Hindlimb muscle (tissue), 1 donor: Measurements from ENCODE around the gene ARHGAP21. TPM values are rescaled to one million over a fixed set of nuclear protein-coding genes. Genes with fewer than 3 reads are reported as not detected.
"Not testable (repeated sequence)": the region's sequence is repeated elsewhere in the genome, so short reads cannot be mapped to it uniquely, and the experiment has no call there.

Source experiments
- DNase-seq: peaks from one replicate; pipeline ENCODE4 v3.0.0-alpha.2; 2013
- polyA plus RNA-seq: library from polyadenylated mRNA; unstranded; fragments of 120-200 nt; gene quantifications from one replicate; pipeline ENCODE4 v1.2.1, GENCODE V29; 2013; ENCODE audit not compliant: insufficient read length

ARHGAP21 gene
- polyA plus RNA-seq, 1 donor, result 60.5 TPM

DNA sequence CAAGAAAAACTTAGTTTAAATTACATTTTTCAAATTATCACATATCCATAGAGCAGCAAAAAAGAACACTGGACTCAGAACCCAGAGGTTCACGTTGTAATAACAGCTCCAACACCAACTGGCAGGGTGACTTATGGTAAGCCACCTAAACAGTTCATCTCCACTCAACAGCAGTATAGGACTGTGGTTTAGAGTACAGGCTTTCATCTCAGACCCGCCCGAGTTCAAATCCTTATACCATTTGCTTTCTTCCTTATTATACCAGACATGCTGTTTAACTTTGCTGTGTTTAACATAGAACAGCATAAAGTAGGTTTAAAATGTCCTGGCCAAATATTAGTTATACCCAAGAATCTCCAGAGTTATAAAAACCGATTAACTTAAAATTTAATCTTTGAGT is 97.9 kb downstream of the ARHGAP21 start:
- DNase-seq, result no peak

GRCh38 chr10:24623383-24623782 is 100.3 kb downstream of the ARHGAP21 start:
- no peak for DNase-seq

DNA sequence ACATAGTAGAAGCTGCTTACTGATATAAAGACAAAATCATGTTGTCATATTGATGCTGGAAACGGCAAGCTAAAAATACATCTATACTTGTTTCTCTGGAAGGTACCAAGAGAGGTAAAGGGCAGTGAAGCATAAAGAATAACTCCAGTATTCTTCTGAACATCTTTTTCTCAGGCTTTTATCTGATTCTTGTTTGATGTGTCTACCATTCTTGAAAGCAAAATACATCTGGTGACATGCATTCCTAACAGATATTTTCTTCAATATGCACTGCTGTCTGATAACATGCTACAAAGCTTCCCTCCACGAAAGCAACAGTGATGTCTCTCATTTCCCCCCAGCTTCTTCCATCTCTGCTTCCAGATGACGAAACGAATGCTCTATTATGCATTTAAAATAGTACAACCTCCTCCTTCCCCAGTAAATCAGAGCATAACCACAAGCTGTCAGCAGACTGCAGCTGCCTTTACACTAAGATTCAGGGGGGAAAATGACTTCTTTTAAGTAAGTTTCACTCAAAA is 100.8 kb downstream of the ARHGAP21 start:
- DNase-seq, result no peak

DNA sequence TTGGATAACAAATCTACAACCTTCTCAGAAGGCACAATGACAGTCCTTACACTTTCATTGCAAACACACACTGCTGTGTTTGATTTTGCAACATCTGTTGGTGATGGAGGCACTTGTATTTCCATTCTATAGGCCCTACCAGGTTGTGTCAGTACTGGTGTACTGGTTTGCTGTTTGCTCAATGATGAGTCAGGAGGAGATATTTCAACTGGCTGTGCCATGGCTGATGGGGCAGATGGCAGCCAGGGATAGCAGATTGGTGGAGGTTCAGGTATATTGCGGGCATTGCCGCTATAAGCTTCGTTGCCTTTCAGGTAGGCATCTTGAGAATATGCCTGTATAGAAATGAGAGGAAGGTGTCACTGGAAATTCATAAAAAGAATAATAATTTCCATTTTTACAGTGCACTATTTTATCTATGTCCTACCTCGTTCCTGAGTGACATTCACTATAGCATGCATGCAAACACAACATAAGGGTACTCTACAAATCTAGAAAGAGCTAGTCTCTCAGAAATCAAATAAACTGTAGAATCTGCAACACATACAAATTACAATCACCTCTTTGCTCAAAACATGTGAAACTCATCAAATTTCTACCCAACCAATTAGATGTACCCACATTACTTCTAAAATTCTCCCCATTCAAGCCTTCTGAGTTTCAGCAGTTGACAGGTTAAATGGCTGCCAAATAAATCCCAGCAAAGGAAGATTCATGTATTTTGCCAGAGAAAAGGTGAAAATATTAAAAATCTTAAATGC is 102.5 kb downstream of the ARHGAP21 start:
- not testable (repeated sequence) for DNase-seq

DNA sequence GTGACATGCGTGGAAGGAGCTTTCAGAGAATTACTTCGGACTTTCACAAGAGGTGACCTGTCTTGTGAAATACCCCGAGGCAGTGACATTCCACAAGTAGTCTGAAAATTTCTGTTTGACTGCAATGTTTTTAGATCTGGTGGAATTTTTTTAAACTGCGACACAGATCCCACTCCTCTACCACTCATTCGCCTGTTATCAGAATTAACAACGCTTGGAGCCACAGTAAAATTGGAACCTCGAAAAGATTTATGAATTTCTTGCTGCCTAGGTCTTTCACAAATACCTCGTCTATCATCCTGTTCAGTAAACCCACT is 103.7 kb downstream of the ARHGAP21 start:
- not testable (repeated sequence) for DNase-seq

- DNase-seq, result not testable (repeated sequence)
Measured at GRCh38 chr10:24619291-24619993, 104.2 kb downstream of the ARHGAP21 start.

- DNase-seq, result no peak
Measured at GRCh38 chr10:24618401-24618800, 105.3 kb downstream of the ARHGAP21 start.

DNA sequence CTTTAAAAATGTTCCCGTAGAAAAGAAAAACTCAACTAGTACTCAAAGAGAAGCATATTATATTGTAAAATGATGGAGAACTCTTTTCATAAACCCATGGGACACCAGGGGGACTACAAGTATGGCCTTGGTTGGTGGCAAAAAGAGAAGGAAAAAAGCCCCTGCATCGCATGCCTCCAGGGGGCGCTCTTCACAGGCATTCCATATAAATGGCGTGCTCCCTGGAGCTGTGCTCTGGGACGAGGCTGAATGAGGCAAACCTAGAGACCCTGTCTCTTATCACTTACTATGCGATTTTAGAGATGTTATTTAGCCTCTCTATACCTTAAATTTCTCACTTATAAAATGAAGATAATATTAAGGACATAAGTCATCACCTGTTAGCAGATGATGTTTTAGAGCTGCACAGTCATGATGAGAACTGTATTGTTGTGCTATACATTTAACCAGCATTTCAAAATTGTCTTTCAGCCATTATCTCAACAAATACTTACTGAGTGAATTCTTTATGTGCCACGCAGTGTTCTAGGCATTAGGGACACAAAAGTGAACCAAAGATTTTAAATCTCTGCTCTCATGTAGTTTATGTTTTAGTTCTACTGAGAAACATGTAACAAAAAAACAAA is 105.8 kb downstream of the ARHGAP21 start:
- DNase-seq, result no peak

- DNase-seq, result no peak
Measured at GRCh38 chr10:24616536-24616935, 107.2 kb downstream of the ARHGAP21 start.

- DNase-seq, result no peak
Measured at GRCh38 chr10:24606021-24606420, 117.7 kb downstream of the ARHGAP21 start.

GRCh38 chr10:24605141-24605540 is 118.5 kb downstream of the ARHGAP21 start:
- DNase-seq, result no peak

GRCh38 chr10:24603333-24603732 is 120.4 kb downstream of the ARHGAP21 start:
- DNase-seq, result no peak

- no peak for DNase-seq
Measured at GRCh38 chr10:24597961-24598360, 125.7 kb downstream of the ARHGAP21 start.

- DNase-seq, result no peak
Measured at GRCh38 chr10:24597426-24597825, 126.3 kb downstream of the ARHGAP21 start.

- DNase-seq, result no peak
Measured at GRCh38 chr10:24596217-24596930, 127.3 kb downstream of the ARHGAP21 start.

DNA sequence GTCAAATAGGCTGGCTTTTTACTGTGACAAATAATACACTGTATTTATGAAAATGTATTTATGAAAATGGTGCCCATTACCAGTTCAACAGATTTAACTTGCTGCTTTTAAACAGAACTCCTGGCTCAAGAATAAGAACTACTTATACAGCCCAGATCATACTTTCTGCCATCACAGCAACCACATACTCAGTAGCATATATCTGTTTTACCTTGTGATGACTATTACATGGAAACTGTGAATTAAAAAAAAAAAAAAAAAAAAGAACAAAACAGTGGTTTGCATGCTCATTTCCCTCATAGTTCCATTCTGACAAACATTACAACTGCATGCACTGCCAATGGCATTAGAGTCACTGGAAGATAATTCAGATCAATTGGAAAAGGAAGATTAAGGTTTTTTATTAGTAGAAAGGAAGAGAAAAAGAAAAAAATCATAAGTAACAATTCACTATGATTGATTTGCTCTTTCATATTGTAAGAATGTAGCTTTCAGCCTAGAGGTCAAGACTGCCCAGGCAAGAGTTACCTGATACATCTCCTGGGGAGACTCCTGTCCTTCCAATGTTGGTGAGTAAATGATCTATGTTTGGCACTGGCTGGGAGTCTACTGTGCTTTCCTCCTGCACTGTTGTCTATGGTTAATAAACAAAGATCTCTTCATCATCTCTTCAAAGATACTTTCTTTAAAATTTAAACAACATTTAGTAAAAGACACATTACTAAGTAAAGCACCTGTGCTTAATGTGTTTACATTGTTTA is 132.8 kb downstream of the ARHGAP21 start:
- no peak for DNase-seq

DNA sequence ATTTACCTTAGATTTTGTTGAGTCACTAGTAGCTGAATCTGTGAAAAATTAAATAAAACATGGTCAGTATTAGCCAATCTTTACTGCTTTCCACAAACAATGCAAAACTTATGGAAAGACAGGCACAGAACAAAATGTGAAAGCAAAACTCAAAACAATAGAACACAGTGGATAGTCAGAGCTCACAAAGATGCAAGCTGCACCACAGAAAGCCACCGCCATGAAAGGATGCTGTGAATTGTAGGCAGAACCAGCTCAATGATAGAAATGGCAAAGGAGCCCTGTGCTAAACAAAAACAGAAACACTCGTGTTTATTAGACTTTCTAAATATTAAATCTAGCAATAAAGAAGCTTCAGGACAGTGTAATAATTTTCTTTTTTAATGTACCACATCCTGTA is 134.4 kb downstream of the ARHGAP21 start:
- no peak for DNase-seq

DNA sequence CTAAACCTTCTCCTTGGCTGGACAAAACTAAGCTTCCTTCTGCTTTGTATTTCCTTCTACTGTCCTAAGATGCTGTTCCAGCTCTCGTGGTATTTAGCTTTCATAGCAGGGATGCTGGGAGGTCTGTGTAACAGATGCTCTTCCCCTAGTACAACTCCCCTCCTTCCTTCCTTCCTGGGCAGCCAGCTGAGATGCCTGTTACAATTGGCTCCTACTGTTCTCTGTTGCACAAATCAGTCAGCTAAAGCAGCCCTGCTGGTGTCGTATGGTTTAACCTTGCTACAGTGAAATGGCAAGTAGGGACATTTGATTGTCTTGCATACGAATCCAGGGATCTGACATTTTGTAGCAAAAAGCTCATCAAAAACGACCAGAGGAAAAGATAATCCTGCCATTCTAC is 143.8 kb downstream of the ARHGAP21 start:
- DNase-seq, result no peak

- DNase-seq, result no peak
Measured at GRCh38 chr10:24579448-24579847, 144.2 kb downstream of the ARHGAP21 start.

- no peak for DNase-seq
Measured at GRCh38 chr10:24575481-24576002, 148.1 kb downstream of the ARHGAP21 start.

DNA sequence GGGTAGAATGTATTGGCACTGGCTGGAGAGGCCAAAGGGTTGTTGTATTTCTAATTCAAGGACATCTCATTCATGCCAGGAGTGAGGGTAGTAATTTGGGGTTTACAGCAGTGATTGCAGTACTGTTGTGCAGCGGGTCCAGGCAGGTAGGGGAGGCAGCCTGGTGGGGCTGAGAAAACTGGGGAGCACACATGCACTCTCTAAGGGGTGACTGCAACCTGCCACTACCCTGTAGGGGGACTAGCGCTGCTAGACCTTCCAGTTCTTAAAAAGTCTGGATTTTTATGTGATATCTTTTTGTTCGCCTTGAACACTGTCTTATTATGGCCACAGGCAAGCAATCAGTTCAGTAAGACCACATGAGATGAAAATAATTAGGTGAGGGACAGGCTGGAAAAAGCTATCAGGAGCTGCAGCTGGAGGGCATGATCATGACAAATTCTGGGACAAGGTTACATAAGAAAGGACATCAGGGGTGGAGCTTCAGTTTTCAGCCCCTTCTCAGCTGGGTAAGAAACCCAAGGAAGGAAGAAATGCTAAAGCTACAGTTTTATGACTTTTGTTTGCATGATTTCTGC is 149.0 kb downstream of the ARHGAP21 start:
- DNase-seq, result no peak
